Loucy (cell line): Measurements from ENCODE around the gene SBK3.
A peak's percentile ranks its signal among the peaks of the same experiment; 100 is the strongest.

ENCODE experiments used
- H2AFZ ChIP-seq: fragments of 200-600 bp; sonication (generic); 2 replicates; pipeline ENCODE4 v1.6.0; 2016; ENCODE audit warnings: antibody characterized with exemption, mild to moderate bottlenecking, low read length, moderate library complexity
- H3F3A ChIP-seq: fragments of 200-600 bp; 2 replicates; pipeline ENCODE4 v1.6.0; 2016; ENCODE audit warnings: antibody characterized with exemption, low read depth, mild to moderate bottlenecking
- H3K27me3 ChIP-seq: fragments of 200-600 bp; sonication (generic); 2 replicates; pipeline ENCODE4 v1.6.1; 2014; ENCODE audit warnings: low read length, mild to moderate bottlenecking; ENCODE audit not compliant: insufficient read depth, poor library complexity, severe bottlenecking
- H3K36me3 ChIP-seq: fragments of 200-600 bp; sonication (generic); 2 replicates; pipeline ENCODE4 v1.6.1; 2016; ENCODE audit warnings: low read length; ENCODE audit not compliant: insufficient read depth
- H3K4me1 ChIP-seq: fragments of 200-600 bp; sonication (generic); 2 replicates; pipeline ENCODE4 v1.5.1; 2014; ENCODE audit warnings: low read length, mild to moderate bottlenecking; ENCODE audit not compliant: insufficient read depth, poor library complexity, severe bottlenecking
- H3K4me2 ChIP-seq: fragments of 200-600 bp; sonication (generic); 2 replicates; pipeline ENCODE4 v1.6.0; 2014; ENCODE audit warnings: antibody characterized with exemption, low read length, low read depth, mild to moderate bottlenecking; ENCODE audit not compliant: poor library complexity, severe bottlenecking
- H3K4me3 ChIP-seq: fragments of 200-600 bp; sonication (generic); 2 replicates; pipeline ENCODE4 v1.5.1; 2014; ENCODE audit warnings: low read length, mild to moderate bottlenecking, mixed read lengths; ENCODE audit not compliant: poor library complexity, severe bottlenecking
- H3K79me2 ChIP-seq: fragments of 200-600 bp; sonication (generic); 2 replicates; pipeline ENCODE4 v1.6.1; 2014; ENCODE audit warnings: low read length; ENCODE audit not compliant: insufficient read depth
- H3K9ac ChIP-seq: fragments of 200-600 bp; sonication (generic); 2 replicates; pipeline ENCODE4 v1.6.0; 2014; ENCODE audit warnings: mild to moderate bottlenecking, low read depth, low read length, moderate library complexity; ENCODE audit not compliant: poor library complexity, severe bottlenecking
- H3K9me2 ChIP-seq: fragments of 200-600 bp; sonication (generic); replicated peaks from 2 replicates; pipeline ENCODE4 v1.6.1; 2016; ENCODE audit warnings: low read depth, low read length, mixed read lengths
- H3K9me3 ChIP-seq: fragments of 200-600 bp; sonication (generic); 2 replicates; pipeline ENCODE4 v1.6.1; 2014; ENCODE audit warnings: mild to moderate bottlenecking, antibody characterized with exemption, low read length, low read depth; ENCODE audit not compliant: insufficient read depth
- H4K20me1 ChIP-seq: fragments of 200-600 bp; sonication (generic); 2 replicates; pipeline ENCODE4 v1.6.0; 2014; ENCODE audit warnings: antibody characterized with exemption, low read length, mild to moderate bottlenecking; ENCODE audit not compliant: insufficient read depth, poor library complexity, severe bottlenecking
- CTCF ChIP-seq: fragments of 200-600 bp; sonication (generic); conservative IDR thresholded peaks from 2 replicates; pipeline ENCODE4 v1.5.1; 2014; ENCODE audit warnings: mild to moderate bottlenecking, antibody characterized with exemption, low read length
- EZH2phosphoT487 ChIP-seq: fragments of 200-600 bp; IDR thresholded peaks from 2 replicates; pipeline ENCODE4 v1.6.1; 2018; ENCODE audit warnings: antibody characterized with exemption, mild to moderate bottlenecking, moderate library complexity, borderline replicate concordance

SBK3 gene

GRCh38 chr19:55581145-55581822 is 35.9 kb upstream of the SBK3 start:
- Histone ChIP-seq H4K20me1 (peaks cover 4% of the 10 kb centered on the region), H3K4me3 (peak overlapping the region; percentile 94), H3K4me2 (peak overlapping the region; percentile 79), H3K27me3 (no peaks in the 10 kb centered on the region), H3K36me3 (peaks cover 6% of the 10 kb centered on the region; the same call in 1 of the 2 replicates), H3K9ac (peak overlapping the region; percentile 98), H3K9me2 (no peaks in the 10 kb centered on the region), H3K4me1 (peaks cover 15% of the 10 kb centered on the region), H3F3A (peaks cover 11% of the 10 kb centered on the region; the same call in 1 of the 2 replicates), H3K9me3 (no peaks in the 10 kb centered on the region), H3K79me2 (peaks cover 28% of the 10 kb centered on the region), H2AFZ (peak overlapping the region; percentile 91)
- TF ChIP-seq EZH2phosphoT487 (no peak), CTCF (no peak)

- Histone ChIP-seq H3K4me3 (peak within 1 kb of the TSS; percentile 94), H3K27me3 (no peaks in the 10 kb centered on the region), H3K9ac (peak within 1 kb of the TSS; percentile 98), H3K4me1 (peaks cover 10% of the 10 kb centered on the region), H3F3A (peaks cover 11% of the 10 kb centered on the region; the same call in 1 of the 2 replicates), H2AFZ (peak within 1 kb of the TSS; percentile 91), H3K9me3 (no peaks in the 10 kb centered on the region), H4K20me1 (peaks cover 4% of the 10 kb centered on the region), H3K4me2 (peak within 1 kb of the TSS; percentile 79), H3K79me2 (peaks cover 28% of the 10 kb centered on the region), H3K36me3 (peaks cover 6% of the 10 kb centered on the region; the same call in 1 of the 2 replicates), H3K9me2 (no peaks in the 10 kb centered on the region)
- TF ChIP-seq EZH2phosphoT487, result no peak
- TF ChIP-seq CTCF, result no peak
These were observed 35.3 kb upstream of the SBK3 start, which contains the start of gene ZNF579 for GRCh38 chr19:55580628-55581144. Gene ZNF579 (minus strand): TSS chr19:55580848. CDS start chr19:55579639, 1,209 bp downstream.

GRCh38 chr19:55579766-55580621 is 34.7 kb upstream of the SBK3 start:
- H2AFZ ChIP-seq, result peak overlapping the region; percentile 85
- H3K36me3 ChIP-seq, result peaks cover 6% of the 10 kb centered on the region; the same call in 1 of the 2 replicates
- H3K4me3 ChIP-seq, result peak overlapping the region; percentile 94
- peak overlapping the region; percentile 98 for H3K9ac ChIP-seq
- no peaks in the 10 kb centered on the region for H3K27me3 ChIP-seq
- H3F3A ChIP-seq, result peaks cover 6% of the 10 kb centered on the region; the same call in 1 of the 2 replicates
- peaks cover 28% of the 10 kb centered on the region for H3K79me2 ChIP-seq
- H3K9me2 ChIP-seq, result no peaks in the 10 kb centered on the region
- H3K9me3 ChIP-seq, result no peaks in the 10 kb centered on the region
- H4K20me1 ChIP-seq, result peaks cover 4% of the 10 kb centered on the region
- peak overlapping the region; percentile 79 for H3K4me2 ChIP-seq
- peaks cover 7% of the 10 kb centered on the region for H3K4me1 ChIP-seq
- no peak for TF ChIP-seq EZH2phosphoT487
- TF ChIP-seq CTCF, result no peak
